A673 (cell line): ENCODE results near the gene C19orf67. TPM values are rescaled to one million over a fixed set of nuclear protein-coding genes. Genes with fewer than 3 reads are reported as not detected.

Experiments used
- BruUV-seq: library from RNA; stranded (reverse); fragments of 400-500 nt; replicated peaks from 2 replicates; lab custom pipeline; 2021; lab: Mats Ljungman, UMichigan
- CTCF ChIA-PET: fragments of 300-600 bp; sonication (Branson Sonifier 250); formaldehyde crosslinking; loops from one replicate; lab custom pipeline; 2022; ENCODE audit warnings: antibody characterized with exemption; lab: Charles Lee
- POLR2A ChIA-PET: fragments of 300-600 bp; sonication (Branson Sonifier 250); formaldehyde crosslinking; loops from one replicate; lab custom pipeline; 2022; ENCODE audit warnings: antibody characterized with exemption; ENCODE audit not compliant: low non-redundant PET; lab: Charles Lee
- DNase-seq: peaks from one replicate; pipeline ENCODE4 v3.0.0-alpha.2; 2015; ENCODE audit warnings: low spot score
- H3K27ac ChIP-seq: fragments of 200-600 bp; sonication (generic); 2 replicates; pipeline ENCODE4 v1.5.1; 2016; ENCODE audit warnings: mixed run types, low read depth, mild to moderate bottlenecking, mixed read lengths, antibody characterized with exemption, low read length; ENCODE audit not compliant: poor library complexity, severe bottlenecking
- H3K27me3 ChIP-seq: fragments of 200-600 bp; sonication (generic); replicated peaks from 2 replicates; pipeline ENCODE4 v1.6.1; 2017; ENCODE audit warnings: mixed run types, low read depth, mild to moderate bottlenecking, mixed read lengths, antibody characterized with exemption, low read length; ENCODE audit not compliant: insufficient read depth, poor library complexity
- H3K36me3 ChIP-seq: fragments of 200-600 bp; sonication (generic); 2 replicates; pipeline ENCODE4 v1.6.1; 2016; ENCODE audit warnings: mixed run types, mild to moderate bottlenecking, mixed read lengths, antibody characterized with exemption, low read length; ENCODE audit not compliant: insufficient read depth, poor library complexity, severe bottlenecking
- H3K4me1 ChIP-seq: fragments of 200-600 bp; sonication (generic); 2 replicates; pipeline ENCODE4 v1.6.1; 2017; ENCODE audit warnings: mixed run types, mild to moderate bottlenecking, mixed read lengths, antibody characterized with exemption, low read length; ENCODE audit not compliant: insufficient read depth, poor library complexity, severe bottlenecking
- H3K4me3 ChIP-seq: fragments of 200-600 bp; sonication (generic); 2 replicates; pipeline ENCODE4 v1.5.1; 2016; ENCODE audit warnings: low read depth, mixed run types, mild to moderate bottlenecking, mixed read lengths, low read length; ENCODE audit not compliant: poor library complexity, severe bottlenecking
- H3K9me3 ChIP-seq: fragments of 200-600 bp; sonication (generic); 2 replicates; pipeline ENCODE4 v1.6.1; 2016; ENCODE audit warnings: mixed run types, low read depth, mild to moderate bottlenecking, mixed read lengths, antibody characterized with exemption, low read length; ENCODE audit not compliant: poor library complexity, severe bottlenecking
- CTCF ChIP-seq: fragments of 300-800, 200-600 bp; sonication (generic); conservative IDR thresholded peaks from 2 replicates; pipeline ENCODE4 v1.5.1; 2017; ENCODE audit warnings: low read depth, mild to moderate bottlenecking, antibody characterized with exemption, low read length, moderate library complexity, mixed read lengths
- EZH2 ChIP-seq: fragments of 200-600 bp; sonication (generic); IDR thresholded peaks from 2 replicates; pipeline ENCODE4 v1.6.1; 2017; ENCODE audit warnings: borderline replicate concordance, low read depth, mild to moderate bottlenecking, mixed read lengths, antibody characterized with exemption, low read length; ENCODE audit not compliant: poor library complexity, severe bottlenecking
- intact Hi-C: fragments of 100-400 bp; cut with micrococcal nuclease; formaldehyde crosslinking; loops from one replicate; pipeline ENCODE4 v1.10.0; 2022; ENCODE audit not compliant: unreplicated experiment
- total RNA-seq: library from RNA; stranded (reverse); gene quantifications from 2 replicates; pipeline ENCODE4 v1.2.3, GENCODE V29; 2021

C19orf67 gene
- total RNA-seq, 1 experiment from 2014 or later: not detected

- Histone ChIP-seq H3K9me3 (peaks cover 8% of the 10 kb centered on the region), H3K4me1 (no peaks in the 10 kb centered on the region), H3K36me3 (peaks cover 8% of the 10 kb centered on the region), H3K4me3 (no peak overlapping the region), H3K27ac (no peak overlapping the region), H3K27me3 (no peaks in the 10 kb centered on the region)
- ChIA-PET CTCF (no interaction called here), POLR2A (no interaction called here)
- intact Hi-C loops: no loop called here
- TF ChIP-seq EZH2 (no peak), CTCF (peak; percentile 33)
- BruUV-seq: no TSS peak
- DNase-seq: no peak
Measured at GRCh38 chr19:14097532-14098151, 12.1 kb upstream of the C19orf67 start.

GRCh38 chr19:14096272-14096992 is 10.8 kb upstream of the C19orf67 start:
- H3K27ac ChIP-seq: no peak overlapping the region
- intact Hi-C loops: no loop called here
- peaks cover 8% of the 10 kb centered on the region for H3K9me3 ChIP-seq
- no peaks in the 10 kb centered on the region for H3K4me1 ChIP-seq
- TF ChIP-seq EZH2: no peak
- peak; percentile 23; the same call in 1 of the 2 replicates for TF ChIP-seq CTCF
- POLR2A ChIA-PET: no interaction called here
- no peak overlapping the region for H3K4me3 ChIP-seq
- no TSS peak for BruUV-seq
- CTCF ChIA-PET: interaction anchor here (0.6 kb wide), 1 partner anchor 19 kb away, joined by 3 read pairs; no protein-coding TSS in a partner anchor
- DNase-seq: no peak
- H3K27me3 ChIP-seq: no peaks in the 10 kb centered on the region
- H3K36me3 ChIP-seq: peaks cover 8% of the 10 kb centered on the region

GRCh38 chr19:14094854-14095253 is 9.3 kb upstream of the C19orf67 start:
- H3K9me3 ChIP-seq: peaks cover 8% of the 10 kb centered on the region
- POLR2A ChIA-PET: no interaction called here
- H3K4me3 ChIP-seq: no peak overlapping the region
- CTCF ChIA-PET: no interaction called here
- H3K27ac ChIP-seq: no peak overlapping the region
- H3K36me3 ChIP-seq: peaks cover 4% of the 10 kb centered on the region
- no peaks in the 10 kb centered on the region for H3K4me1 ChIP-seq
- BruUV-seq: no TSS peak
- H3K27me3 ChIP-seq: no peaks in the 10 kb centered on the region
- TF ChIP-seq EZH2 (no peak), CTCF (no peak)
- no peak for DNase-seq
- intact Hi-C loops: no loop called here
